SK-N-SH (cell line): Measurements from ENCODE around the gene MT1E. TPM values are rescaled to one million over a fixed set of nuclear protein-coding genes. Genes with fewer than 3 reads are reported as not detected.

Source experiments
- RCOR1 ChIP-seq: fragments of 150-350 bp; IDR thresholded peaks from 2 replicates; pipeline ENCODE4 v1.6.1; 2017; ENCODE audit warnings: antibody characterized with exemption, low read length
- SIN3A ChIP-seq: IDR thresholded peaks from 2 replicates; pipeline ENCODE4 v1.6.1; 2012; ENCODE audit warnings: low read depth, mild to moderate bottlenecking, low read length, moderate library complexity, borderline replicate concordance
- polyA plus RNA-seq, 3 experiments: library from polyadenylated mRNA; depleted of rRNA; stranded (reverse); fragments of >200 nt; gene quantifications; 2 replicates each; pipeline ENCODE4 v1.2.3, GENCODE V29; 2012

The MT1E gene
- polyA plus RNA-seq, 1 of the 3 experiments (the other 2 are of a cell fraction): 205 TPM

DNA sequence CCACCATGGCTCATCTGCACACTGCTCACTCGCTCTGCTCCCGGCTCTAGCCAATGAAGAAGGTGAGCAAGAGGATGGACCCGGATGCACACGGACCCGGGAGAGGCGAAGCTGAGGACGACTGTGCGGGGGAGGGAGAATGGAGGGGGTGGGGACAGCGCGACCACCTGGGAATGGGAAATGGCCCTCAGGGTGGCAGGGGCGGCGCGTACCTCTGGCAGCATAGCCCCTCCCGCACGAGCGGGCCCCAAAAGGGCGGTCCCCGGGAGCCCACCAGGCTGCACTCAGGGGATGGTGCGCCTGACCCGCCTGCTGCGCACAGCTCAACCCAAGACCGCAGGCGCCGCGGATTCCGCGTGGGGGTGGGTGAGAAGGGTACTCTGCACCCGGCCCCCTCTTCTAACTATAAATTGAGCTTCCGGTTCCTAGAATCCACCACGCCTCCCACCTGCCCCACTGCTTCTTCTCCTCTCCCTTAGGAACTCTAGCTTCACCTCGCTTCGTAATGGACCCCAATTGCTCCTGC lies 50.2 kb downstream of the MT1E start (continued):
- no peak for TF ChIP-seq SIN3A
- no peak for TF ChIP-seq RCOR1

Other genes with a start within 250 kb of the MT1E start
- 52.9 and 65.3 TPM in 2 replicates for gene AMFR, start 200.2 kb upstream of the MT1E start, polyA plus RNA-seq (2012; rRNA removed)
- 42.2 and 45.5 TPM in 2 replicates for gene NUDT21, start 174.4 kb upstream of the MT1E start, polyA plus RNA-seq (2012; rRNA removed)
- gene OGFOD1, start 174.2 kb upstream of the MT1E start, polyA plus RNA-seq (2012; rRNA removed): 29.9 and 35.6 TPM in 2 replicates
- 74.3 and 93.5 TPM in 2 replicates for gene BBS2, start 105.8 kb upstream of the MT1E start, polyA plus RNA-seq (2012; rRNA removed)
- not detected in 2 replicates for gene MT4, start 60.7 kb upstream of the MT1E start, polyA plus RNA-seq (2012; rRNA removed)
- 0.43 TPM in 1 of 2 replicates, not detected in the other for gene MT3, start 36.3 kb upstream of the MT1E start, polyA plus RNA-seq (2012; rRNA removed)
- gene MT2A, start 17.2 kb upstream of the MT1E start, polyA plus RNA-seq (2012; rRNA removed): 79.9 and 133 TPM in 2 replicates
- gene MT1M, start 6.9 kb downstream of the MT1E start, polyA plus RNA-seq (2012; rRNA removed): 0.45 and 1.3 TPM in 2 replicates
- gene MT1A, start 12.9 kb downstream of the MT1E start, polyA plus RNA-seq (2012; rRNA removed): 3.5 and 5.4 TPM in 2 replicates
- gene MT1B, start 26.1 kb downstream of the MT1E start, polyA plus RNA-seq (2012; rRNA removed): not detected in 2 replicates
- 9.5 and 13.0 TPM in 2 replicates for gene MT1F, start 32.2 kb downstream of the MT1E start, polyA plus RNA-seq (2012; rRNA removed)
- gene MT1G, start 42.3 kb downstream of the MT1E start, polyA plus RNA-seq (2012; rRNA removed): 0.50 and 1.2 TPM in 2 replicates
- not detected in 2 replicates for gene MT1H, start 44.0 kb downstream of the MT1E start, polyA plus RNA-seq (2012; rRNA removed)
- 202 and 213 TPM in 2 replicates for gene MT1X, start 56.7 kb downstream of the MT1E start, polyA plus RNA-seq (2012; rRNA removed)
- gene NUP93, start 104.3 kb downstream of the MT1E start, polyA plus RNA-seq (2012; rRNA removed): 41.5 and 43.1 TPM in 2 replicates
- not detected in 2 replicates for gene SLC12A3, start 239.4 kb downstream of the MT1E start, polyA plus RNA-seq (2012; rRNA removed)